Neural cell (in vitro differentiated cells): Measurements from ENCODE around the gene ESPNL. TPM values are rescaled to one million over a fixed set of nuclear protein-coding genes. Genes with fewer than 3 reads are reported as not detected.

Experiments used
- H2AFZ ChIP-seq: fragments of 200-600, 300-800 bp; sonication (generic), shearing (Covaris generic); 2 replicates; pipeline ENCODE4 v1.6.0; 2014; ENCODE audit warnings: low read depth, mild to moderate bottlenecking, antibody characterized with exemption, low read length, moderate library complexity
- H3F3A ChIP-seq: fragments of 200-600 bp; shearing (Covaris generic); 2 replicates; pipeline ENCODE4 v1.6.1; 2016; ENCODE audit warnings: mild to moderate bottlenecking, moderate library complexity, mixed read lengths, antibody characterized with exemption, low read length; ENCODE audit not compliant: insufficient read depth, poor library complexity, severe bottlenecking
- H3K27ac ChIP-seq: fragments of 200-600, 300-800 bp; sonication (generic), shearing (Covaris generic); 2 replicates; pipeline ENCODE4 v1.5.1; 2014; ENCODE audit warnings: mild to moderate bottlenecking, low read length, moderate library complexity
- H3K27me3 ChIP-seq: fragments of 300-800, 200-600 bp; sonication (generic), shearing (Covaris generic); 2 replicates; pipeline ENCODE4 v1.6.0; 2014; ENCODE audit warnings: mild to moderate bottlenecking, low read depth, low read length, moderate library complexity; ENCODE audit not compliant: insufficient read depth
- H3K36me3 ChIP-seq: fragments of 300-800, 200-600 bp; sonication (generic), shearing (Covaris generic); 2 replicates; pipeline ENCODE4 v1.5.1; 2014; ENCODE audit warnings: mild to moderate bottlenecking, antibody characterized with exemption, low read length, moderate library complexity; ENCODE audit not compliant: insufficient read depth
- H3K4me2 ChIP-seq: fragments of 300-800, 200-600 bp; sonication (generic), shearing (Covaris generic); 2 replicates; pipeline ENCODE4 v1.6.0; 2014; ENCODE audit warnings: mild to moderate bottlenecking, low read length
- H3K4me3 ChIP-seq: fragments of 300-800, 200-600 bp; sonication (generic), shearing (Covaris generic); 2 replicates; pipeline ENCODE4 v1.5.1; 2014; ENCODE audit warnings: mild to moderate bottlenecking, low read length, moderate library complexity
- H3K79me2 ChIP-seq: fragments of 200-600 bp; shearing (Covaris generic); replicated peaks from 2 replicates; pipeline ENCODE4 v1.6.0; 2014; ENCODE audit warnings: mild to moderate bottlenecking, low read length, moderate library complexity; ENCODE audit not compliant: insufficient read depth
- H3K9ac ChIP-seq: fragments of 300-800, 200-600 bp; sonication (generic), shearing (Covaris generic); 2 replicates; pipeline ENCODE4 v1.6.1; 2016; ENCODE audit warnings: mild to moderate bottlenecking, low read length, mixed read lengths
- H3K9me2 ChIP-seq: fragments of 200-600 bp; shearing (Covaris generic); 2 replicates; pipeline ENCODE4 v1.6.1; 2016; ENCODE audit warnings: mild to moderate bottlenecking, low read length, mixed read lengths; ENCODE audit not compliant: insufficient read depth
- H3K9me3 ChIP-seq: fragments of 200-600, 300-800 bp; sonication (generic), shearing (Covaris generic); 2 replicates; pipeline ENCODE4 v1.6.1; 2016; ENCODE audit warnings: mild to moderate bottlenecking, mixed run types, low read length, moderate library complexity, mixed read lengths
- H4K20me1 ChIP-seq: fragments of 200-600 bp; shearing (Covaris generic); 2 replicates; pipeline ENCODE4 v1.6.1; 2016; ENCODE audit warnings: mild to moderate bottlenecking, mixed run types; ENCODE audit not compliant: insufficient read depth
- CTCF ChIP-seq: fragments of 450-650 bp; IDR thresholded peaks from 2 replicates; pipeline ENCODE4 v1.5.1; 2014; ENCODE audit warnings: antibody characterized with exemption, mild to moderate bottlenecking, moderate library complexity; ENCODE audit not compliant: poor library complexity, severe bottlenecking
- EP300 ChIP-seq: fragments of 450-650 bp; conservative IDR thresholded peaks from 2 replicates; pipeline ENCODE4 v1.6.1; 2014; ENCODE audit warnings: antibody characterized with exemption, mild to moderate bottlenecking, moderate library complexity; ENCODE audit not compliant: poor library complexity, severe bottlenecking
- EZH2 ChIP-seq: fragments of 200-600, 300-800 bp; shearing (Covaris generic), sonication (generic); IDR thresholded peaks from 2 replicates; pipeline ENCODE4 v1.6.1; 2014; ENCODE audit warnings: antibody characterized with exemption, low read length, borderline replicate concordance, mild to moderate bottlenecking; ENCODE audit not compliant: insufficient read depth, poor library complexity, severe bottlenecking
- MXI1 ChIP-seq: fragments of 450-650 bp; conservative IDR thresholded peaks from 2 replicates; pipeline ENCODE4 v1.6.1; 2014; ENCODE audit warnings: antibody characterized with exemption, mild to moderate bottlenecking; ENCODE audit not compliant: poor library complexity, severe bottlenecking
- POLR2AphosphoS5 ChIP-seq: IDR thresholded peaks from 2 replicates; pipeline ENCODE4 v1.6.1; 2012
- RAD21 ChIP-seq: fragments of 450-650 bp; conservative IDR thresholded peaks from 2 replicates; pipeline ENCODE4 v1.6.1; 2014; ENCODE audit warnings: antibody characterized with exemption, mild to moderate bottlenecking, moderate library complexity
- SMC3 ChIP-seq: fragments of 450-650 bp; conservative IDR thresholded peaks from 2 replicates; pipeline ENCODE4 v1.6.1; 2014; ENCODE audit warnings: antibody characterized with exemption, mild to moderate bottlenecking, moderate library complexity; ENCODE audit not compliant: poor library complexity
- TAF1 ChIP-seq: IDR thresholded peaks from 2 replicates; pipeline ENCODE4 v1.6.1; 2012; ENCODE audit warnings: low read depth
- polyA plus RNA-seq: library from polyadenylated mRNA; depleted of rRNA; stranded (reverse); fragments of >200 nt; gene quantifications from 2 replicates; pipeline ENCODE4 v1.2.3, GENCODE V29; 2014
- TF ChIP-seq, protein P1 (sequence below): IDR thresholded peaks from 2 replicates; pipeline ENCODE4 v1.6.1; 2012; ENCODE audit warnings: borderline replicate concordance

The ESPNL gene
- polyA plus RNA-seq, 1 donor from 2014 or later: 0.69 TPM

- Histone ChIP-seq H3K27ac (no peak overlapping the region), H3K4me2 (no peak overlapping the region), H3K27me3 (no peaks in the 10 kb centered on the region), H4K20me1 (no peaks in the 10 kb centered on the region), H3K9me3 (no peaks in the 10 kb centered on the region), H3F3A (no peaks in the 10 kb centered on the region), H3K9ac (no peak overlapping the region), H3K79me2 (no peaks in the 10 kb centered on the region), H3K4me3 (no peak overlapping the region), H3K9me2 (no peaks in the 10 kb centered on the region), H3K36me3 (no peaks in the 10 kb centered on the region), H2AFZ (no peak overlapping the region)
- TF ChIP-seq CTCF (no peak), TAF1 (no peak), POLR2AphosphoS5 (no peak), EZH2 (no peak), SMC3 (no peak), MXI1 (no peak), EP300 (no peak), RAD21 (no peak)
- TF ChIP-seq, protein P1, sequence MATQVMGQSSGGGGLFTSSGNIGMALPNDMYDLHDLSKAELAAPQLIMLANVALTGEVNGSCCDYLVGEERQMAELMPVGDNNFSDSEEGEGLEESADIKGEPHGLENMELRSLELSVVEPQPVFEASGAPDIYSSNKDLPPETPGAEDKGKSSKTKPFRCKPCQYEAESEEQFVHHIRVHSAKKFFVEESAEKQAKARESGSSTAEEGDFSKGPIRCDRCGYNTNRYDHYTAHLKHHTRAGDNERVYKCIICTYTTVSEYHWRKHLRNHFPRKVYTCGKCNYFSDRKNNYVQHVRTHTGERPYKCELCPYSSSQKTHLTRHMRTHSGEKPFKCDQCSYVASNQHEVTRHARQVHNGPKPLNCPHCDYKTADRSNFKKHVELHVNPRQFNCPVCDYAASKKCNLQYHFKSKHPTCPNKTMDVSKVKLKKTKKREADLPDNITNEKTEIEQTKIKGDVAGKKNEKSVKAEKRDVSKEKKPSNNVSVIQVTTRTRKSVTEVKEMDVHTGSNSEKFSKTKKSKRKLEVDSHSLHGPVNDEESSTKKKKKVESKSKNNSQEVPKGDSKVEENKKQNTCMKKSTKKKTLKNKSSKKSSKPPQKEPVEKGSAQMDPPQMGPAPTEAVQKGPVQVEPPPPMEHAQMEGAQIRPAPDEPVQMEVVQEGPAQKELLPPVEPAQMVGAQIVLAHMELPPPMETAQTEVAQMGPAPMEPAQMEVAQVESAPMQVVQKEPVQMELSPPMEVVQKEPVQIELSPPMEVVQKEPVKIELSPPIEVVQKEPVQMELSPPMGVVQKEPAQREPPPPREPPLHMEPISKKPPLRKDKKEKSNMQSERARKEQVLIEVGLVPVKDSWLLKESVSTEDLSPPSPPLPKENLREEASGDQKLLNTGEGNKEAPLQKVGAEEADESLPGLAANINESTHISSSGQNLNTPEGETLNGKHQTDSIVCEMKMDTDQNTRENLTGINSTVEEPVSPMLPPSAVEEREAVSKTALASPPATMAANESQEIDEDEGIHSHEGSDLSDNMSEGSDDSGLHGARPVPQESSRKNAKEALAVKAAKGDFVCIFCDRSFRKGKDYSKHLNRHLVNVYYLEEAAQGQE: no peak
Observed at GRCh38 chr2:238149841-238150572, 49.9 kb downstream of the ESPNL start.

DNA sequence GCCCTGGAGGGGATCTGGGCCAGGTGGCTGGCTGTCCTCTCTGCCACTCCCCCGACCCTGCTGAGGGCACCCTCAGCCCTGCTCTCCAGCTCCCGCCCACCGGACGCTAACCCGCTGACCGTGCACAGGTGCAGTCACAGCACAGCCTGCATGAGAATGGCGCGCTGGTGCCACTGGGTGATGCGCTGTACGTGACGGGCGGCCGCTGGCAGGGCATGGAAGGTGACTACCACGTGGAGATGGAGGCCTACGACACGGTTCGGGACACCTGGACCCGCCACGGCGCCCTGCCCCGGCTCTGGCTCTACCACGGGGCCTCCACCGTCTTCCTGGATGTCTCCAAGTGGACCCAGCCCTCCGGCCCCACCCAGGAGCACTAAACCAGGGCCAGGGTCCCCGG is 50.5 kb downstream of the ESPNL start:
- no peaks in the 10 kb centered on the region for H4K20me1 ChIP-seq

More for the DNA sequence above, 50.5 kb downstream of the ESPNL start:
- no peak overlapping the region for H3K27ac ChIP-seq
- TF ChIP-seq POLR2AphosphoS5: no peak
- no peak for TF ChIP-seq CTCF
- TF ChIP-seq EP300: no peak
- TF ChIP-seq SMC3: no peak
- TF ChIP-seq, protein P1: no peak
- no peak for TF ChIP-seq MXI1
- no peak for TF ChIP-seq TAF1
- TF ChIP-seq RAD21: no peak
- no peak for TF ChIP-seq EZH2
- no peaks in the 10 kb centered on the region for H3K9me3 ChIP-seq
- H3K4me3 ChIP-seq: no peak overlapping the region
- no peaks in the 10 kb centered on the region for H3K9me2 ChIP-seq
- no peaks in the 10 kb centered on the region for H3K36me3 ChIP-seq
- no peaks in the 10 kb centered on the region for H3K27me3 ChIP-seq
- no peaks in the 10 kb centered on the region for H3K79me2 ChIP-seq
- H2AFZ ChIP-seq: no peak overlapping the region
- H3F3A ChIP-seq: no peaks in the 10 kb centered on the region
- no peak overlapping the region for H3K4me2 ChIP-seq
- no peak overlapping the region for H3K9ac ChIP-seq
